DND-41 (cell line): ENCODE measurements around the gene SENP6.

Experiments
- CTCF ChIP-seq: IDR thresholded peaks from 2 replicates; pipeline ENCODE4 v1.5.1; 2012; ENCODE audit warnings: borderline replicate concordance, low read length, moderate library complexity, mild to moderate bottlenecking; ENCODE audit not compliant: poor library complexity, severe bottlenecking; ENCODE audit errors: extremely low read depth
- EZH2 ChIP-seq: IDR thresholded peaks from 3 replicates; pipeline ENCODE4 v1.6.1; 2012; ENCODE audit warnings: borderline replicate concordance, low read depth, mild to moderate bottlenecking, moderate library complexity, low read length, inconsistent platforms; ENCODE audit not compliant: severe bottlenecking

- TF ChIP-seq CTCF (no peak), EZH2 (no peak)
These were observed 21.7 kb upstream of the SENP6 start for GRCh38 chr6:75579951-75580350.
